Measurements from ENCODE around the gene DNMT3B.
A peak's percentile ranks its signal among the peaks of the same experiment; 100 is the strongest.

The DNMT3B gene

DNA sequence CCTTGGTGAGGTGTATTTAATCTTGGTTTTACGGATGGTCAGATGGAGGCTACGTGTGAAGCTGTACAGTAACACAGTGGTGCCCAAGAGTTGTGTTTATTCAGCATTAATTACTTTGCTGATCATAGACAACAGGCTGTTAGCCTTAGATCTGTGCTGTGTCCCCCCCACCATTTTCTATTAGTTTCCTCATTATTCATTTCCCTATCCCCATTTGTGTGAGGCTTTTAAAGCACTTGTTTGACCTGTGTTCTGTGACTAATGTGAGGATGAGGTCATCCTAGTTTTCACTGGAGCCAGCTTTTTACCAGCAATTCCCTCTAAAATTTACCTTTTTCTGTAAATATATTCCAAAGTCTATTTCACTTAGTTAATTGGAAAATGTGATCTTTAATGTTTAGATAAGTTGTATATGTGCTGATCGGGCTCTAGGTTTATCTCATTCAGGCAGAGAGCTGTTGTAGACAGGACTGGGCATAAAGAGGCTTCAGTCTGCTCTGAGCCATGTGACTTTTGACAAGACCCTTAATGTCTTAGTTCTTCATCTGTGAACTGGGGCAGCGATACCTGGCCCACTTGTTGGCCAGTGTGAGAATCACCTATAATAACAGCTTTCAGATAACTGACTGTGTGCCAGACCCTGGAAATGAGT is 66.0 kb downstream of the DNMT3B start:
- DNase-seq = no peak

DNA sequence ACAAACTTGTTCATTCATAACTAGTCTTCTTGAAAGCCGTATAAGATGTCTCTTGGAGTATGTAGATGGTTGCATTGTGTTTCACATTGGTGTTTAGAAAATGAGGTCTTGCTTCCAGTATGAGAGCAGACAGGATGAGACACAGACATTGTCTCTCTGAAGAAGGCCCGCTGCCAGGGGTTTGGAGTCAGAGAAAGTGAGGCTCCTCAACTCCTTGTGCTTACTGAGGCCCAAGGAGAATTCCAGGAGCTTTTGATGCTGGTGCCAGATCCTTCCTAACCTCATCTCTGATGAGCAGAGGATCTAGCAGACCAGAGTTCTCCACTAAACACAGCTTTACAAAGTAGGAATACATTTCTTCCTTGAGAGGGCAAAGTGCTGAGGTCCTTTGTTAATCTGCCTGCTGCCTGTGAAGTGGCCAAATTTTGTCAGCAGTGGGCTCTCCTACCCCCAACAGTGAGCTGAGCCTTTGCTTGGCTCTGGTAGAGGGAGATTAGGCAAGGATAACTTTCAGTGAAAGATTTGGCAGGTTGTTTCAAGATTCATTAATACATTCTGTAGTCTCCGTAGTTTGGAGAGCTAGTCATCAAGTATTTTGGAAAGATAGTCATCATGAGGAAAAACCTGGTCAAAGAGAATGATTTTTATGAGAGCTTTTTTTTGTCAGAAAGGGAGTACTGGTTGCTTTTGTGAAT is 67.3 kb downstream of the DNMT3B start:
- DNase-seq = no peak

DNA sequence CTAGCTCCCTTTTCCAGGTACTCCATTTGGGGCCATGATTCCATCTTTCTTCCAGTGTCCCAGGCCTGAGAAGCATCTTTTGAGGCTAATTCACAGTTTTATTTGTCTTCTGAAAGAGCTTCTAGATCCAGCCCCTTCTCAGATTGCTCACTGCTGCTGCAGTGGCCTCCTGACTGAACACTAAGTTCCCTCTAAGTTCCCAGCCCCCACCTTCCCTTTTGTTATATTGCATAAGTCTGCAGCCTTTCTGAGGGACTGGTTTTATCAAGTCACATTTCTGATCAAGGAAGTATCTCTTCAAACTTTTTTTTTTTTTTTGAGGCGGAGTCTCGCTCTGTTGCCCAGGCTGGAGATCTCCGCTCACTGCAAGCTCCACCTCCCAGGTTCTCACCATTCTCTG is 68.3 kb downstream of the DNMT3B start:
- no peak for DNase-seq

DNA sequence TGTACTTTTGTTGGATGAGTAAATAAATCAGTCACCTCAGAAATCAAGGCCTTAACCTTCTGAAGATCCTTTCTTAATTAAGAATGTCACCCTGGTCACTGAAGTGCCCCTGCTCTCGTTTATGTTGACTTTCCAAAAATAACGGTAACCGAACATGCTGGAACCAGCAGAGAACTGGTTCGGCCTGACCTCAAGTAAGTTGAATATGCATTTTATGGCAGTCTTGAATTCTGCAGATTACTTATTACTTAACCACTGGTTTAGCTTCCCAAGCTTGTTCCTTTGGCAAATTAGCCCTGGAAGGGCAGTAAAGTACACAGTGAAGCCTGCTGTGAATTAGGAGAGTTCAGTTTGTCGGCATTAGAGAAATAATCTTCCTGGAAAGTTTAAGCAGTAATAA is 69.8 kb downstream of the DNMT3B start:
- no peak for DNase-seq

DNA sequence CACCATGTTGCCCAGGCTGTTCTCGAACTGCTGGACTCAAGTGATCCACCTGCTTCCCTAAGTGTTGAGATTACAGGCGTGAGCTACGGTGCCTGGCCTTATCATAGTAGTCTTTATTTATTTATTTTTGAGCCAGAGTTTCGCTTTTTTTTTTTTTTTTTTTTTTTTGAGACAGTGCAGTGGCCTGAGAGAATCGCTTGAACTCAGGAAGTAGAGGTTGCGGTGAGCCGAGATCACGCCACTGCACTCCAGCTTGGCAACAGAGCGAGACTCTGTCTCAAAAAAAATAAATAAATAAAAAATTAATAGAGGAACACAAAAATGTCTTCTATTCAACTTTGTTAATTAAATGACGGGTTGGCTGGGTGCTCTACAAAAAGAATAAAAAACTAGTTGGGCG is 70.5 kb downstream of the DNMT3B start:
- DNase-seq = peak; percentile 44

DNA sequence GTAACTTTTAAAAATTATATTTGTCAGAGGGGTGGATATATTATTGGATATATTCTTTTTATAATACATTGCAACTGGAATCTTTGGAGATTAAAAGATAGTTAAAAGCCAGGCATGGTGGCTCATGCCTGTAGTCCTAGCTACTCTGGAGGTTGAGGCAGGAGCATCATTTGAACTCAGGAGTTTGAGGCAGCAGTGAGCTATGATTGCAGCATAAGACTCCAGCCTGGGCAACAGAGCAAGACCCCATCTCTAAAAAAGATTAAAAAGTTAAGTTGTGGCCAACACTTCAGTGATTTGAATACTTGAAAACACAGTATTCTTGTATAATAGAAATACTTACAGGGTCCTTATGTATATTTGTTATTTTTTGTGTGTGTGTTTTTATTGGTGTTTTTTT is 72.8 kb downstream of the DNMT3B start:
- no peak for DNase-seq

DNA sequence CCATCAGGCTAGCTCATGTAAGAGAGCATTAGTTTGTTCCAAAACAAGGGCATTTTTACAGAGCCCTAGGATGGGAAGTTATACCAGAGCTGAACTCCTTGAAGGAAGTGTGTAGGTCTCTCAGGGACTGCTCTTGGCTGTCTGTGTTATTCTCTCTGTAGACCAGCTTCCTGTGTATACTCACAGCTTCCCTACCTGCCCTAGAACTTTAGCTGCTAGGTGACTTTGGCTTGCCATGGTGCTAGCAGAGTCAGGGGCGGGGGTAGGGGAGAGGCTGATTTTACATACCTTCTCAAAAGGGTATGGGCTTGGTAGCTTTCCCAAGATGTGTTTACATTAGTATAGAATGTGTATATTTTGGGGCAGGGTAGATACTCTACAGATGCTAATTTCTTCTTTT is 75.0 kb downstream of the DNMT3B start:
- DNase-seq = no peak

DNA sequence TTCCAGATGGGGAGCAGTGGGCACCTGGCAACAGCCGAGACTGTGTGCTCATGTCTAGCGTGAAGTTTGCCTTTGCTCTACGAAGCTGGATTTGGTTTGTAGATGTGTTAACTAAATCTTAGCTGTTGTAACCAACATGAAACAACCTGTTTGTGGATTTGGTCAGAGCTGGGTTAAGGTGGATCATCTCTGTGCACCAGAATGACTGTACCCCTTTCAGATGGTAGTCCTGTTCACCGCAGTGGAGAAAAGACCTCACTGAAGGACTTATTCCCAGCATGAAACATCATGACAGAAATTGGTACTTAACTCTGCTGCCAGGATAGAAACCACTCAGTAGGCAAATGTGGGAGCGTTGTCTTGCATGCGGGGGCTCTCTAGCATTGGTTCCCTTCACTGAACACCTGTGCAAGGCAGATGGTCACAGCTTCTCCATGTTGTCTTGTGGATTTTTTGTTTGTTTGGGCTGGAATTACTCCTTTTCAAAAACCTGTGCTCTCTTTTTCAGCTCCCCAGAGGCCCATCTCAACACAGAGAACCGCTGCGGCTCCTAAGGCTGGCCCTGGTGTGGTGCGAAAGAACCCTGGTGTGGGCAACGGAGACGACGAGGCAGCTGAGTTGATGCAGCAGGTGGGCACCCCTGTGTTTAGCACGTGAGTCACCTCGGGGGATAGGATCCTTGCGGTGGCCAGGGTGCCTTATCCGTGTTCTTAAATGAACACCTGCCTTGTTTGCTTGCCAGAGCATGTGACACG is 77.2 kb downstream of the DNMT3B start:
- DNase-seq = no peak

DNA sequence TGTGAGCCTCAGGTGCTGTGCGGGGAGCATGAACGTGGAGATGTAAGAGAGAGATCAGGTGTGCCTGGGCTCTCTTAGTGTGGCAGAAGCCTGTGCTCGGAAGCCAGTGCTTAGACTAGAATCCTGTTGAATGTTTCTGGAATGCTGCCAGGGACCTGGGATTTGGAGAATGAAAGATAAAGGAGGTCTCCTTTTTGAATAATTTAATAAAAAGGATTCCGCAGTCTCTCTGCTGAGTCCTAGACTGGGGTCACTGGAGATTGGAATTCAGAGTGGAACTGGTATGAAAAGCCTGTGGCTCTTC is 77.7 kb downstream of the DNMT3B start:
- DNase-seq = no peak

DNA sequence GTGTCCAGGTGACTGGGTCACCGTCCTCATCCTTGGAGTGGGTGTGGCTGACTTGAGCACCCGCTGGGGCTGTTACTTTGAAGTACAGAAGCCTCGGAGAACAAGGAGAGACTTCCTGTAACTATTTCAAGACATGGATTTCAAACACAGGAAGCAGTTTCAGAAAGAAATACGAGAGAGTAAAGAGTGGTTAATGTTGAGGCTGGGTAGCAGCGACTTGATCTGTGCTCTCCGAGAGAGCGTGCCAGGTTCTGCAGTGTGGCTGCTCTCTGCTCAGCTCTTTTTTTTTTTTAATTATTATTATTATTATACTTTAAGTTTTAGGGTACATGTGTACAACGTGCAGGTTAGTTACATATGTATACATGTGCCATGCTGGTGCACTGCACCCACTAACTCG is 79.0 kb downstream of the DNMT3B start:
- DNase-seq = no peak

DNA sequence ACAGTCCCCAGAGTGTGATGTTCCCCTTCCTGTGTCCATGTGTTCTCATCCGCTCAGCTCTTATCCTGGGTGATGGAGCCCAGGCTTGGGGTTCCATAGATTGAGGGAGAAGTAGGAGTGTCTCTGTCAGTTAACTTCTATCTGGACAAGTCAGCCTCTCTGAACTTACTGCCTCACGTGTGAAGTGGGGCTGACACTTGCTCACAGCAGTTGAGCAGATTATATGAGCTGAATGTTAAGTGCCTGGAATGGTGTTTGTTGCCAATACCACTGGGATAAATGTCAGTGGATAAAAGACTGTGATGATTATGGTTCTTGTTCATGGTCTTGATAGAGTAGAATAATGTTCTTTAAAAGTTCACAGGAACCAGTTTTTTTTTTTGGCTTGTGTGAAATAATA is 79.4 kb downstream of the DNMT3B start:
- DNase-seq = no peak

DNA sequence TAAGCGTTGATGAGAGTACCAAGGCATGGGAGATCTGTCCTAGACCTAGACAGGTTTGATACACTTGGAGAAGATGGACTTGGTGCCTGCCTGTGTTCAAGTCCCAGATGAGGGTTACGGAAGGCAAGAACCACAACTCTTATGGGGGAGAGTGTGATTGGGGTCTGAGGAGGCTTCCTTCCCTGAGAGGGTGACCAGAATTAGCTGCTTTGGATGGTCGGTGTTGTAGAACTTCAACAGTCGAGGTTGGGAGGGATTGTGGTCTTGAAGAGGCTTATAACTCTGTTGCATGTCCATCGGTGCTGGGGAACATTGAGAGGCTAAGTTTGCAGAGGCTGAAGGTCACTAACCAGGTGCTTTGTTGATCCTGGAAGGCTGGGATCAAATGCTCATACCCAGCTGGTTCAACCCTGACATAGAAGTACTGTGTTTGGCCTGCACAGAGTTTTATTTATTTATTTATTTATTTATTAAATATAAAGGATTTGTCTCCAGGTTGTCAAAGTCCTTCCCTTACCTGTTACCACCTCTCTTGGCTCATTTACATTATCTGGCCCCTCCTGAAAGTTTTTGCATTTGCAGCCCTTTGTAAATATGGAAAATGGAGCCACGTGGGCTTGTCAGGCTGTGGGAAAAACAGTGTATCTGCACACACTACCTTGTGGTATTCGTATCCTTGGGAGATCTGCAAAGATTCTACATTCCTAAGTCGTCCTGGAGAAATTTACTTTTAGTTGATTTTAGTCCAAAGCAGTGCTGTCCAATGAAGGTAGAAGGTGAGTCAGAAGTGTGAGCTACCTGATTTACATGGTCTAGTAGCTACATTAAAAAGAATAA is 80.7 kb downstream of the DNMT3B start:
- no peak for DNase-seq

DNA sequence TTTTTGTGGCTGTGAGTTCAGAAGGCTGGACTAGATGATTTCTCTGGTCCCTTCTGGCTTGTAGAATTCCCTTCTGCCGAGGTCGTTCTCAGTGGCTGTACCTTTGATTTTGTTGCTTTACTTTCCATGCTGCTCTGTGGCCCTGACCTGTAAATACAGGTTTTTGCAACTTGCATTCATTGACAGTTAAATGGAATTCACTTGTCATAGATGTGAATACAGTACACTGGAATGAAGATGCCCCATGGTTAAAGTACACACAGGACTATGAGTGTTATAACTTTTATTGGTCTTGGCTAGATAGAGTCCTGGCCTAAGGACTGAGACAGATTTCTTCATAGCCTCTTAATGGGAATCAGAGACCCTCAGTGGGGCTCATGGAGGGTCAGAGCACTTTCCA is 83.6 kb downstream of the DNMT3B start:
- no peak for DNase-seq

DNA sequence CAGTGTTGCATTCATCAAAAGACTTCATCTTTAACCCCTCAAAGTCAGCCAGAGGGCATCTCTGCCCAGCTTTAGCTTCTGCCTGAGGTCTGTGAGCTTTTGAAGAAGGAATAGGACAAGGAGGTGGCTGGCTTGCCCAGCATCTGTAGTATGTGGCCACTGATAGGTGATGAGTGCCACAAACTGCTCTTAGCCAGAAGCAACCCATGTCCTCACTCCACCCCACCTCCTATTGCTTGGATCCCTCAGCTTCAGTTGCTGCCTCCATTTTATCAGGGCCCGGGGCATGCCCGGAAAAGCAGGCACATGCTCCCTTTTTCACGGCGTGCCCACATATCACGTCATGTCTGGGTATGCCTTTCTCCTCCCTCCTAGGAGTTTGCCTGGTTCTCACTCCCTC is 84.7 kb downstream of the DNMT3B start:
- DNase-seq = no peak

DNA sequence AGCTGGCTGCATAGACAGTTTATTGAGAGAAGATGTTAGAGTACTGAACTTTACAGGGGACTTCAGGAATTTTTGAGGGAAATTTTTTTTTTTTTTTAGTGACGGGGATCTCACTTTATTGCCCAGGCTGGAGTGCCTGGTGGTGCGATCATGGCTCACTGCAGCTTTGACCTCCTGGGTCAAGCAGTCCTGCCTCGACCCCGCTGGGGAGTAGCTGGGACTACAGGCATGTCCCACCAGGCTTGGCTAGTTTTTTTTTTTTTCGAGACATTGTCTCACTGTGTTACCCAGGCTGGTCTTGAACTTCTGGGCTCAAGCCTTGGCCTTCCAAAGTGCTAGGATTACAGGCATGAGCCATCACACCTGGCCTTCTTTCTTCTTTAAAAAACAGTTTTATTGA is 85.8 kb downstream of the DNMT3B start:
- no peak for DNase-seq

DNA sequence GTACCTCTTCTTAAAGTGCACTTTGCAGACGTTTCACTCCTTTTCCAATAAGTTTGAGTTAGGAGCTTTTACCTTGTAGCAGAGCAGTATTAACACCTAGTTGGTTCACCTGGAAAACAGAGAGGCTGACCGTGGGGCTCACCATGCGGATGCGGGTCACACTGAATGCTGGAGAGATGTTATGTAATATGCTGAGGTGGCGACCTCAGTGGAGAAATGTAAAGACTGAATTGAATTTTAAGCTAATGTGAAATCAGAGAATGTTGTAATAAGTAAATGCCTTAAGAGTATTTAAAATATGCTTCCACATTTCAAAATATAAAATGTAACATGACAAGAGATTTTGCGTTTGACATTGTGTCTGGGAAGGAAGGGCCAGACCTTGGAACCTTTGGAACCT is 86.7 kb downstream of the DNMT3B start:
- no peak for DNase-seq

DNA sequence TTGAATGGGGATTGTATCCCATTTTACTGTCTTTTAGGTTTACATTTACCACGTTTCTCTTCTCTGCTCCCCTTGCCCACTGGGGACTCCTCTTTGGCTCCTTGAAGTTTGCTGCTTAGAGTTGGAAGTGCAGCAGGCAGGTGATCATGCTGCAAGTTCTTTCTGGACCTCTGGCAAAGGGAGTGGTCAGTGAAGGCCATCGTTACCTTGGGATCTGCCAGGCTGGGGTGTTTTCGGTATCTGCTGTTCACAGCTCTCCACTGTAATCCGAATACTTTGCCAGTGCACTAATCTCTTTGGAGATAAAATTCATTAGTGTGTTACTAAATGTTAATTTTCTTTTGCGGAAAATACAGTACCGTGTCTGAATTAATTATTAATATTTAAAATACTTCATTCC is 87.4 kb downstream of the DNMT3B start:
- DNase-seq = no peak

DNA sequence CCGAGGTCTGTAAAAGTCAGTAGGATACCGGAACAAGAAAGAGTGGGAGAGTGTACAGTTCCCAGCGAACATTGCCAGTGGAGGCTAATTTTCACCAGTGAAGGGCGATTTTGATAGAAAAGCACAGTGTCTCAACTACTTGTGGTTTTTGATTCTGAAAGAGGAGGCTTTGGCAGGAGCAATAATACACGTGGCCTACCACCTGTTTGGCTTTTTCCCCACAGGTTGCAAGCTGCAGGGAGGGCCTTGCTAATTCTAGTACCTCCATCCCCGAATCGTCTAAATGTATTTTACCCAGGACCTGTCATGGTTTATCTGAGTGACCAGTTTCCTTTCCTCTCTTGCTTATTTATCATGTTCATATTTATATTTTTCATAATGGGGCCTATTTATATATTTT is 93.2 kb downstream of the DNMT3B start:
- DNase-seq = no peak

DNA sequence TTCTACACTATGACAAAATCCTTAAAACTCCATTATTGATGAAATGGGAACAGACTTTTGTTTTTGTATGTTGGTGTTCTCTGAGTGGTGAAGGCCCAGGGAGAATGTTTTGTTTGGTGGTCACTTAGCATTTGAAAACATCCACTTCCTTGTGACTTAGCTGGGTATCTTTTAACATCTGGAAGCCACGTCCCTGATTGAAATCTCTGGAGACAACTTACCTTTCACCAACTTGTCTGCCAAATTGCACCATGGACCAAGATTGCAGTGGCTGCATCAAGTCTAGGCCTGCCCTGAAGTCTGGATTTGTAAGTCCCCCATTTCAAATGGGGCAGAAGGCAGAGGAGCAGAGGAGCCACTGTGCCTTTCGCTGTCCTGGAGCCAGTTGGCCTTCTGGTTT is 96.0 kb downstream of the DNMT3B start:
- DNase-seq = no peak
